ENCODE data around the gene SEL1L2.

DNA sequence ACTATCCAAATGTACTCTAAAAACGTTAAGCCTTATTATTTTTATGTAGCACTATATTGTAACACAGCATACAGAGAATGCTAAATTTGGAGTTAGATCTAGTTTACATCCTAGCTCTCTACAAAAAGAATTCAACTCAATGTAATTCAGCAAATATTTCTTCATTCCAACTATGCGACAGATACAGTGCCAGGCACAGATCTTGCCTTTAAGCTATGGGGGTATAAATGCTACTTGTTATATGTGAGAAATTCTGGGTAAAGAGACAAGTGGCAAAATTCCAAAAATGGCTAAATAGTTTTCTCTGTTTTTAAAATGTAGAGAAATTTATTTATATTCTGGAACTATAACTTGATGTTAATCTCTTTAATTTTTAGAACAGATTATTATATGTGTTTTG lies 63.2 kb downstream of the SEL1L2 start:
- TF ChIP-seq, protein P1, sequence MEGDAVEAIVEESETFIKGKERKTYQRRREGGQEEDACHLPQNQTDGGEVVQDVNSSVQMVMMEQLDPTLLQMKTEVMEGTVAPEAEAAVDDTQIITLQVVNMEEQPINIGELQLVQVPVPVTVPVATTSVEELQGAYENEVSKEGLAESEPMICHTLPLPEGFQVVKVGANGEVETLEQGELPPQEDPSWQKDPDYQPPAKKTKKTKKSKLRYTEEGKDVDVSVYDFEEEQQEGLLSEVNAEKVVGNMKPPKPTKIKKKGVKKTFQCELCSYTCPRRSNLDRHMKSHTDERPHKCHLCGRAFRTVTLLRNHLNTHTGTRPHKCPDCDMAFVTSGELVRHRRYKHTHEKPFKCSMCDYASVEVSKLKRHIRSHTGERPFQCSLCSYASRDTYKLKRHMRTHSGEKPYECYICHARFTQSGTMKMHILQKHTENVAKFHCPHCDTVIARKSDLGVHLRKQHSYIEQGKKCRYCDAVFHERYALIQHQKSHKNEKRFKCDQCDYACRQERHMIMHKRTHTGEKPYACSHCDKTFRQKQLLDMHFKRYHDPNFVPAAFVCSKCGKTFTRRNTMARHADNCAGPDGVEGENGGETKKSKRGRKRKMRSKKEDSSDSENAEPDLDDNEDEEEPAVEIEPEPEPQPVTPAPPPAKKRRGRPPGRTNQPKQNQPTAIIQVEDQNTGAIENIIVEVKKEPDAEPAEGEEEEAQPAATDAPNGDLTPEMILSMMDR (conservative IDR thresholded peaks at IDR 0.05; ENCODE audit: low read length): no peak
- no peak for TF ChIP-seq EZH2phosphoT487 (IDR thresholded peaks at IDR 0.05; ENCODE audit: borderline replicate concordance)
